OCI-LY7 (cell line): ENCODE results near the gene BACH2.

Experiments
- CTCF ChIP-seq: fragments of 200-600 bp; sonication (generic); conservative IDR thresholded peaks from 2 replicates; pipeline ENCODE4 v1.5.1; 2014; ENCODE audit warnings: mild to moderate bottlenecking, antibody characterized with exemption, low read length, moderate library complexity, mixed read lengths
- EZH2phosphoT487 ChIP-seq: fragments of 200-600 bp; sonication (generic); IDR thresholded peaks from 2 replicates; pipeline ENCODE4 v1.6.1; 2018; ENCODE audit warnings: low read depth, borderline replicate concordance, mild to moderate bottlenecking, mixed run types, antibody characterized with exemption, low read length, moderate library complexity, mixed read lengths

GRCh38 chr6:90173262-90173925 is 123.2 kb downstream of the BACH2 start:
- TF ChIP-seq EZH2phosphoT487: no peak
- TF ChIP-seq CTCF: no peak
